CD14-positive monocyte (primary cell): Measurements from ENCODE around the gene IL12RB1. TPM values are rescaled to one million over a fixed set of nuclear protein-coding genes. Genes with fewer than 3 reads are reported as not detected.
A peak's percentile ranks its signal among the peaks of the same experiment; 100 is the strongest.

ENCODE experiments used
- DNase-seq, 3 donors: peaks; one replicate each; pipeline ENCODE4 v3.0.0-alpha.2; 2011 to 2022
- H2AFZ ChIP-seq: 2 replicates; pipeline ENCODE4 v1.6.0; 2012; ENCODE audit warnings: mild to moderate bottlenecking, low read depth, low read length, inconsistent platforms; ENCODE audit not compliant: insufficient read depth, poor library complexity, severe bottlenecking
- H3K27ac ChIP-seq, 2 donors: 1 replicate in 1 of 2; 2 replicates in 1 of 2; pipeline ENCODE4 v1.5.1; 2012 to 2013; ENCODE audit warnings: low read length in 2 of 2, control low read depth in 1 of 2, inconsistent platforms in 1 of 2, low read depth in 1 of 2, mild to moderate bottlenecking in 1 of 2
- H3K27me3 ChIP-seq, 2 donors: one replicate each; pipeline versions ENCODE4 v1.6.0 to v1.6.1; 2011 to 2013; ENCODE audit warnings: low read length in 2 of 2; ENCODE audit not compliant: control insufficient read depth in 2 of 2, insufficient read depth in 2 of 2
- H3K36me3 ChIP-seq, 2 donors: replicated peaks in 1 of 2; 1 replicate in 1 of 2; 2 replicates in 1 of 2; pipeline versions ENCODE4 v1.5.1 to v1.6.1; 2012 to 2013; ENCODE audit warnings: low read length in 2 of 2, control low read depth in 1 of 2, inconsistent platforms in 1 of 2, mild to moderate bottlenecking in 1 of 2; ENCODE audit not compliant: insufficient read depth in 2 of 2, control insufficient read depth in 1 of 2
- H3K4me1 ChIP-seq, 2 donors: 1 replicate in 1 of 2; 2 replicates in 1 of 2; pipeline versions ENCODE4 v1.5.1 to v1.6.1; 2012 to 2013; ENCODE audit warnings: low read length in 2 of 2, control low read depth in 1 of 2, inconsistent platforms in 1 of 2, mild to moderate bottlenecking in 1 of 2, moderate library complexity in 1 of 2; ENCODE audit not compliant: insufficient read depth in 2 of 2, control insufficient read depth in 1 of 2
- H3K4me2 ChIP-seq: replicated peaks from 2 replicates; pipeline ENCODE3; 2012; ENCODE audit warnings: low read length, moderate library complexity, mild to moderate bottlenecking; ENCODE audit not compliant: poor library complexity, severe bottlenecking; ENCODE audit errors: extremely low read depth
- H3K4me3 ChIP-seq, 3 experiments: fragments of 200-600 bp in 1 of 3; sonication (generic) in 1 of 3; replicated peaks in 1 of 3; 1 replicate in 2 of 3; 2 replicates in 1 of 3; pipeline ENCODE4 v1.5.1; 2011 to 2013; ENCODE audit warnings: low read length in 3 of 3, mild to moderate bottlenecking in 3 of 3, control low read depth in 2 of 3, low read depth in 2 of 3, inconsistent platforms in 1 of 3, moderate library complexity in 1 of 3
- H3K79me2 ChIP-seq: 2 replicates; pipeline ENCODE4 v1.6.0; 2012; ENCODE audit warnings: mild to moderate bottlenecking, control low read depth, inconsistent platforms, low read length, moderate library complexity; ENCODE audit not compliant: insufficient read depth
- H3K9ac ChIP-seq: 2 replicates; pipeline ENCODE4 v1.6.0; 2017; ENCODE audit warnings: low read length, mild to moderate bottlenecking; ENCODE audit not compliant: insufficient read depth, poor library complexity, severe bottlenecking
- H3K9me3 ChIP-seq, 2 donors: replicated peaks in 1 of 2; 1 replicate in 1 of 2; 2 replicates in 1 of 2; pipeline versions ENCODE4 v1.5.1 to v1.6.1; 2012 to 2013; ENCODE audit warnings: low read length in 2 of 2, control low read depth in 1 of 2; ENCODE audit not compliant: control insufficient read depth in 1 of 2, insufficient read depth in 1 of 2
- H4K20me1 ChIP-seq: 2 replicates; pipeline ENCODE4 v1.6.0; 2012; ENCODE audit warnings: mild to moderate bottlenecking, low read length, control low read depth, moderate library complexity; ENCODE audit not compliant: insufficient read depth
- H3K27ac Mint-ChIP-seq, 7 donors: one replicate each; pipeline ENCODE4 v1.8.0; 2020; ENCODE audit warnings: mild to moderate bottlenecking in 7 of 7, mixed read lengths in 7 of 7, moderate library complexity in 6 of 7, inconsistent platforms in 2 of 7
- H3K27me3 Mint-ChIP-seq, 3 donors: one replicate each; pipeline ENCODE4 v1.8.0; 2021 to 2022; ENCODE audit warnings: low read depth in 3 of 3, mild to moderate bottlenecking in 3 of 3, mixed read lengths in 3 of 3, moderate library complexity in 3 of 3, inconsistent platforms in 1 of 3
- H3K36me3 Mint-ChIP-seq, 2 donors: one replicate each; pipeline ENCODE4 v1.8.0; 2020; ENCODE audit warnings: mixed read lengths in 2 of 2, inconsistent platforms in 1 of 2, mild to moderate bottlenecking in 1 of 2
- H3K4me1 Mint-ChIP-seq: one replicate; pipeline ENCODE4 v1.8.0; 2020; ENCODE audit warnings: mild to moderate bottlenecking, mixed read lengths
- H3K4me3 Mint-ChIP-seq, 2 donors: one replicate each; pipeline ENCODE4 v1.8.0; 2020; ENCODE audit warnings: mild to moderate bottlenecking in 2 of 2, mixed read lengths in 2 of 2, moderate library complexity in 1 of 2
- H3K9me3 Mint-ChIP-seq, 7 donors: one replicate each; pipeline ENCODE4 v1.8.0; 2020 to 2022; ENCODE audit warnings: mixed read lengths in 7 of 7, mild to moderate bottlenecking in 6 of 7, moderate library complexity in 6 of 7, inconsistent platforms in 2 of 7
- CTCF ChIP-seq: fragments of 200-600 bp; IDR thresholded peaks from one replicate; pipeline ENCODE4 v1.8.0; 2022; ENCODE audit warnings: antibody characterized with exemption, mild to moderate bottlenecking
- WGBS: methylation state at CpG from one replicate; pipeline ENCODE4 v1.1.5; 2013; ENCODE audit warnings: missing lambda C conversion rate; ENCODE audit not compliant: insufficient coverage; 5-methylcytosine and 5-hydroxymethylcytosine counted together
- intact Hi-C, 2 donors: fragments of 100-400 bp; cut with micrococcal nuclease; formaldehyde crosslinking; loops; one replicate each; pipeline versions ENCODE4 v1.15.0 to v1.15.1; 2023
- polyA plus RNA-seq, 3 donors: library from polyadenylated mRNA; depleted of rRNA in 1 of 3; unstranded in 2 of 3; stranded (reverse) in 1 of 3; fragments of 300-500 nt in 2 of 3; fragments of >200 nt in 1 of 3; fragmentation: Illumina TruSeq in 2 of 3; gene quantifications; 1 replicate in 2 of 3; 2 replicates in 1 of 3; pipeline ENCODE4 v1.2.3, GENCODE V29; 2012 to 2021

The IL12RB1 gene
- polyA plus RNA-seq, 3 donors = 7.8 to 17.5 (median 7.9) TPM

- Mint-ChIP-seq H3K4me3 (peak overlapping the region; percentile 60 to 81), H3K27me3 (peaks cover 2 to 14% (median 2%) of the 10 kb centered on the region in 3 donors), H3K27ac (peak overlapping the region; percentile 87 to 99 (median 95)), H3K36me3 (peaks cover 0 to 7% of the 10 kb centered on the region in 2 donors), H3K9me3 (peaks cover 0 to 10% (median 2%) of the 10 kb centered on the region in 7 donors), H3K4me1 (peaks cover 55% of the 10 kb centered on the region)
- H3K79me2 ChIP-seq = no peaks in the 10 kb centered on the region
- TF ChIP-seq CTCF = no peak
- no peaks in the 10 kb centered on the region for H3K27me3 ChIP-seq
- peak overlapping the region; percentile 94 to 97 for H3K27ac ChIP-seq
- peak overlapping the region; percentile 46 for H3K4me2 ChIP-seq
- H2AFZ ChIP-seq = peak overlapping the region; percentile 50
- H3K9me3 ChIP-seq = peaks cover 0 to 4% of the 10 kb centered on the region in 2 donors
- peak overlapping the region in 2 of 3 experiments; percentile 27 to 46 for H3K4me3 ChIP-seq
- intact Hi-C loops = loop anchor here in 1 of 2 donors (2.0 kb wide), 1 partner anchor 15 kb away; the partner anchor contains the start of gene ARRDC2
- DNase-seq = peak; percentile 92 to 95 (median 93)
- no peaks in the 10 kb centered on the region for H4K20me1 ChIP-seq
- H3K36me3 ChIP-seq = no peaks in the 10 kb centered on the region
- peaks cover 53 to 57% of the 10 kb centered on the region in 2 donors for H3K4me1 ChIP-seq
- WGBS = 0% methylated on average over 20 of the region's 23 CpGs
- peak overlapping the region; percentile 62 for H3K9ac ChIP-seq
These were observed 63.0 kb downstream of the IL12RB1 start for GRCh38 chr19:18023622-18024251.

GRCh38 chr19:18021121-18021755 lies 65.5 kb downstream of the IL12RB1 start:
- Mint-ChIP-seq H3K27me3 (peaks cover 0 to 8% (median 4%) of the 10 kb centered on the region in 3 donors), H3K4me1 (peaks cover 78% of the 10 kb centered on the region), H3K9me3 (peaks cover 0 to 10% (median 2%) of the 10 kb centered on the region in 7 donors), H3K4me3 (peak overlapping the region; percentile 70 to 86), H3K36me3 (peaks cover 0 to 7% of the 10 kb centered on the region in 2 donors), H3K27ac (peak overlapping the region; percentile 94 to 100 (median 97))
- intact Hi-C loops = no loop called here
- Histone ChIP-seq H3K4me3 (peak overlapping the region in 2 of 3 experiments; percentile 28 to 46), H3K4me2 (peak overlapping the region; percentile 63), H4K20me1 (no peaks in the 10 kb centered on the region), H3K4me1 (peaks cover 78 to 82% of the 10 kb centered on the region in 2 donors), H3K9ac (peak overlapping the region; percentile 67), H3K27me3 (no peaks in the 10 kb centered on the region), H2AFZ (no peak overlapping the region), H3K27ac (peak overlapping the region; percentile 94 to 97), H3K79me2 (no peaks in the 10 kb centered on the region), H3K9me3 (peaks cover 0 to 4% of the 10 kb centered on the region in 2 donors), H3K36me3 (no peaks in the 10 kb centered on the region)
- DNase-seq = peak; percentile 96 to 98 (median 97)
- WGBS = 24% methylated on average over 18 of the region's 21 CpGs
- TF ChIP-seq CTCF = no peak
